ENCODE measurements around the gene IRF4.

IRF4 gene

GRCh38 chr6:381742-382461 lies 9.7 kb upstream of the IRF4 start:
- no peak for DNase-seq (ENCODE audit: low read depth in 2 of 3, low spot score in 2 of 3)

- DNase-seq (ENCODE audit: low read depth in 2 of 3, low spot score in 2 of 3), result no peak
These were observed 8.4 kb upstream of the IRF4 start for GRCh38 chr6:382883-383810.

GRCh38 chr6:383856-384255 lies 7.7 kb upstream of the IRF4 start:
- DNase-seq (ENCODE audit: low read depth in 2 of 3, low spot score in 2 of 3), result no peak

GRCh38 chr6:384898-385297 lies 6.7 kb upstream of the IRF4 start:
- no peak for DNase-seq (ENCODE audit: low read depth in 2 of 3, low spot score in 2 of 3)

GRCh38 chr6:385614-386013 lies 5.9 kb upstream of the IRF4 start:
- no peak for DNase-seq (ENCODE audit: low read depth in 2 of 3, low spot score in 2 of 3)

- DNase-seq (ENCODE audit: low read depth in 2 of 3, low spot score in 2 of 3), result no peak
These were observed 4.8 kb upstream of the IRF4 start for GRCh38 chr6:386688-387266.

GRCh38 chr6:387293-387741 lies 4.2 kb upstream of the IRF4 start:
- no peak for DNase-seq (ENCODE audit: low read depth in 2 of 3, low spot score in 2 of 3)

- DNase-seq (ENCODE audit: low read depth in 2 of 3, low spot score in 2 of 3), result no peak
These were observed 3.2 kb upstream of the IRF4 start for GRCh38 chr6:388202-388903.

GRCh38 chr6:389143-389542 lies 2.4 kb upstream of the IRF4 start:
- no peak for DNase-seq (ENCODE audit: low read depth in 2 of 3, low spot score in 2 of 3)

GRCh38 chr6:389622-390021 lies 1.9 kb upstream of the IRF4 start:
- no peak for DNase-seq (ENCODE audit: low read depth in 2 of 3, low spot score in 2 of 3)

- DNase-seq (ENCODE audit: low read depth in 2 of 3, low spot score in 2 of 3), result peak in 1 of 3 experiments; percentile 58
These were observed 516 bp upstream of the IRF4 start for GRCh38 chr6:390914-391558.

- DNase-seq (ENCODE audit: low read depth in 2 of 3, low spot score in 2 of 3), result no peak
These were observed 1.2 kb downstream of the IRF4 start for GRCh38 chr6:392441-393390.

- no peak for DNase-seq (ENCODE audit: low read depth in 2 of 3, low spot score in 2 of 3)
These were observed 2.1 kb downstream of the IRF4 start for GRCh38 chr6:393391-394221.

- no peak for DNase-seq (ENCODE audit: low read depth in 2 of 3, low spot score in 2 of 3)
These were observed 3.2 kb downstream of the IRF4 start for GRCh38 chr6:394641-395289.

- DNase-seq (ENCODE audit: low read depth in 2 of 3, low spot score in 2 of 3), result no peak
These were observed 4.0 kb downstream of the IRF4 start for GRCh38 chr6:395432-396125.

- DNase-seq (ENCODE audit: low read depth in 2 of 3, low spot score in 2 of 3), result no peak
These were observed 4.6 kb downstream of the IRF4 start for GRCh38 chr6:396126-396520.

- no peak for DNase-seq (ENCODE audit: low read depth in 2 of 3, low spot score in 2 of 3)
These were observed 5.5 kb downstream of the IRF4 start for GRCh38 chr6:397056-397455.

GRCh38 chr6:397604-398003 lies 6.1 kb downstream of the IRF4 start:
- no peak for DNase-seq (ENCODE audit: low read depth in 2 of 3, low spot score in 2 of 3)
